ENCODE measurements around the gene PLPPR1. TPM values are rescaled to one million over a fixed set of nuclear protein-coding genes. Genes with fewer than 3 reads are reported as not detected.

Gene PLPPR1
- total and polyA plus RNA-seq, 2 donors (not counting 3 experiments of a cell fraction or from before 2014, with no cell fraction given), result 0.18 to 0.50 TPM

- FAIRE-seq (no peak), DNase-seq (ENCODE audit: low read depth, low spot score) (no peak)
- ChIA-PET POLR2A (no interaction called here), CTCF (no interaction called here)
- Histone ChIP-seq H3K4me2 (ENCODE audit: insufficient read depth, low read length) (no peak overlapping the region), H3K9ac (replicated peaks; ENCODE audit: extremely low read depth, insufficient read depth, low read length) (no peak overlapping the region), H3K9me1 (replicated peaks; ENCODE audit: control insufficient read depth, extremely low read depth, insufficient read depth, low read length) (no peaks in the 10 kb centered on the region), H3K27ac (ENCODE audit: insufficient read depth, low read depth, low read length) (no peak overlapping the region), H4K20me1 (replicated peaks; ENCODE audit: control insufficient read depth, extremely low read depth, insufficient read depth, low read length) (no peaks in the 10 kb centered on the region), H3K4me3 (replicated peaks in 1 of 3; ENCODE audit: insufficient read depth in 1 of 3, low read depth in 1 of 3, low read length in 3 of 3) (no peak overlapping the region), H3K27me3 (ENCODE audit: control insufficient read depth in 2 of 2, insufficient read depth in 2 of 2, low read length in 2 of 2) (no peaks in the 10 kb centered on the region), H3K9me3 (replicated peaks; ENCODE audit: control insufficient read depth, insufficient read depth, low read length) (no peaks in the 10 kb centered on the region), H3K36me3 (ENCODE audit: control insufficient read depth in 2 of 2, extremely low read depth in 1 of 2, insufficient read depth in 2 of 2, low read length in 2 of 2) (no peaks in the 10 kb centered on the region), H3K4me1 (ENCODE audit: control insufficient read depth, extremely low read depth, insufficient read depth, low read length) (no peaks in the 10 kb centered on the region), H2AFZ (ENCODE audit: low read depth, low read length) (no peak overlapping the region), H3K79me2 (ENCODE audit: control insufficient read depth, insufficient read depth, low read length) (no peaks in the 10 kb centered on the region)
- TF ChIP-seq EZH2 (IDR thresholded peaks at IDR 0.05; ENCODE audit: borderline replicate concordance, low read depth, low read length, severe bottlenecking) (no peak), JUN (IDR thresholded peaks at IDR 0.05; ENCODE audit: borderline replicate concordance, insufficient read depth, insufficient read length, low read depth) (no peak), POLR2A (IDR thresholded peaks at IDR 0.05; ENCODE audit: low read depth, low read length) (no peak), CTCF (IDR thresholded peaks at IDR 0.05; ENCODE audit: extremely low read depth in 1 of 2, insufficient read depth in 1 of 2, low read depth in 1 of 2, low read length in 2 of 2) (no peak), GATA2 (IDR thresholded peaks at IDR 0.05; ENCODE audit: insufficient read depth, insufficient read length, low read depth, low read length) (no peak), POLR2AphosphoS5 (IDR thresholded peaks at IDR 0.05; ENCODE audit: insufficient read depth, low read depth, low read length) (no peak), MAX (IDR thresholded peaks at IDR 0.05; ENCODE audit: insufficient read depth, insufficient read length) (no peak), MYC (IDR thresholded peaks at IDR 0.05; ENCODE audit: low read depth, low read length) (no peak), FOS (IDR thresholded peaks at IDR 0.05; ENCODE audit: borderline replicate concordance, insufficient read depth, low read length) (no peak)
- intact Hi-C loops (cut with micrococcal nuclease) (no loop called here), dilution Hi-C loops (cut with MboI; ENCODE audit: extremely low pct_ligation_motif_present, low sequenced_read_pairs) (no loop called here)
- BruUV-seq (replicated peaks), result no TSS peak
Observed at GRCh38 chr9:100999906-101000544, 28.5 kb upstream of the PLPPR1 start.
